Heart left ventricle (tissue), 16 donors: ENCODE results near the gene TXNL4A. TPM values are rescaled to one million over a fixed set of nuclear protein-coding genes. Genes with fewer than 3 reads are reported as not detected.

Experiments used
- ATAC-seq, 4 donors: fragments of 200-7000 bp; cut with Tn5 transposase; one replicate each; pipeline ENCODE4 v1.9.1; 2020 to 2022; ENCODE audit warnings: moderate library complexity in 4 of 4, mild to moderate bottlenecking in 3 of 4, moderate number of reproducible peaks in 1 of 4
- DNase-seq, 5 donors: peaks; one replicate each; pipeline ENCODE4 v3.0.0-alpha.2; 2020
- H3K27ac ChIP-seq, 12 donors: fragments of 200-600 bp; sonication (generic) in 4 of 12; one replicate each; pipeline versions ENCODE4 v1.5.0 to v1.8.0; 2016 to 2022; ENCODE audit warnings: mild to moderate bottlenecking in 2 of 12
- H3K27me3 ChIP-seq, 9 donors: fragments of 200-600 bp; sonication (generic) in 2 of 9; one replicate each; pipeline versions ENCODE4 v1.5.1 to v1.8.0; 2016 to 2022; ENCODE audit warnings: mild to moderate bottlenecking in 3 of 9
- H3K36me3 ChIP-seq, 9 donors: fragments of 200-600 bp; sonication (generic) in 2 of 9; one replicate each; pipeline versions ENCODE4 v1.5.0 to v1.8.0; 2018 to 2022; ENCODE audit warnings: mild to moderate bottlenecking in 2 of 9
- H3K4me1 ChIP-seq, 12 donors: fragments of 200-600 bp; sonication (generic) in 4 of 12; one replicate each; pipeline versions ENCODE4 v1.5.0 to v1.8.0; 2016 to 2022; ENCODE audit warnings: mild to moderate bottlenecking in 3 of 12
- H3K4me3 ChIP-seq, 12 donors: fragments of 200-600 bp; sonication (generic) in 4 of 12; one replicate each; pipeline versions ENCODE4 v1.5.0 to v1.8.0; 2017 to 2022; ENCODE audit warnings: mild to moderate bottlenecking in 9 of 12, moderate library complexity in 4 of 12
- H3K9me3 ChIP-seq, 12 donors: fragments of 200-600 bp; sonication (generic) in 4 of 12; one replicate each; pipeline versions ENCODE4 v1.5.0 to v1.8.0; 2016 to 2022; ENCODE audit warnings: mild to moderate bottlenecking in 1 of 12
- CTCF ChIP-seq, 12 donors: fragments of 200-600 bp; sonication (generic) in 4 of 12; IDR thresholded peaks; one replicate each; pipeline versions ENCODE4 v1.5.0 to v1.8.0; 2018 to 2022; ENCODE audit warnings: antibody characterized with exemption in 12 of 12, mild to moderate bottlenecking in 5 of 12
- POLR2A ChIP-seq, 2 donors: fragments of 450-650 bp; IDR thresholded peaks; one replicate each; pipeline ENCODE4 v1.6.1; 2017; ENCODE audit warnings: antibody characterized with exemption in 2 of 2, mild to moderate bottlenecking in 2 of 2, moderate library complexity in 2 of 2
- WGBS, 4 donors: extraction: QIAGEN DNeasy Blood & Tissue Kit in 2 of 4; methylation state at CpG; one replicate each; pipeline versions ENCODE4 v1.1.5 to v1.1.7; 2013 to 2018; 5-methylcytosine and 5-hydroxymethylcytosine counted together
- intact Hi-C, 10 donors: fragments of 100-400 bp; cut with DNase I; formaldehyde crosslinking; loops; one replicate each; pipeline versions ENCODE4 v1.11.1 to v1.14.2; 2022
- polyA plus RNA-seq, 2 donors: library from polyadenylated mRNA; stranded (reverse); fragments of 200-250 nt; gene quantifications; one replicate each; pipeline ENCODE4 v1.2.3, GENCODE V29; 2013
- total RNA-seq, 9 donors: library from RNA; depleted of rRNA in 2 of 9; stranded (reverse); fragments of >200 nt in 2 of 9; fragmentation: NEBNext Ultra II Directional in 3 of 9; extraction: Animal tissue kit (Norgen Biotek cat#: 25700) in 3 of 9; gene quantifications; one replicate each; pipeline versions ENCODE4 v1.1.0 to v1.2.4, GENCODE V29; 2016 to 2023
- donor health status: ischemic (EF 13 %, LVEDD 7.1; RV severe dilation, severe dysfunction).
- donor health status: healthy with polysubstance abuse.
- donor health status: DM: no; HTN: yes; CAD: no.
- donor health status: DM: no; HTN: no; CAD: no.
- donor health status: ischemic (EF 25% LVEDD 6.9; RV normal size, moderate dysfunction).
- donor health status: ischemic (EF 25% LVEDD 5.7; RV mildly dilated, moderate dysfunction).
- donor health status: healthy.
- donor health status: DM: yes; HTN: yes; CAD: no.
- donor health status: ischemic (EF 35%, LVEDD 5.7; RV mildly dilated, moderate dysfunction).
- donor health status: nonischemic (EF 11% LVEDD 7.7; RV severe dilation, severe dysfunction).
- donor health status: DM: yes; HTN: yes; CAD: no.
- donor health status: PGD.
- donor health status: ischemic (EF 29% LVEDD 5.4; RV normal size, mild dysfunction).
- donor health status: nonischemic (EF 23%, LVEDD 6.1; RV moderate dilation, normal function).

The TXNL4A gene
- total and polyA plus RNA-seq, 11 donors: 35.2 to 139 (median 92.0) TPM

GRCh38 chr18:79972720-79973119 is 15.6 kb downstream of the TXNL4A start:
- ATAC-seq: no peak
- TF ChIP-seq CTCF (IDR thresholded peaks at IDR 0.05): no peak
- TF ChIP-seq POLR2A (IDR thresholded peaks at IDR 0.05): no peak
- Histone ChIP-seq H3K4me1 (peaks cover 0 to 7% (median 0%) of the 10 kb centered on the region in 12 donors), H3K27me3 (no peaks in the 10 kb centered on the region), H3K9me3 (no peaks in the 10 kb centered on the region), H3K4me3 (no peak overlapping the region), H3K27ac (no peak overlapping the region), H3K36me3 (peaks cover 0 to 86% (median 54%) of the 10 kb centered on the region in 9 donors)
- 85 to 94% (median 94%) methylated on average over 3 of the region's 3 CpGs for WGBS, 4 donors
- intact Hi-C loops: loop anchor here in 1 of 10 donors (10.0 kb wide), 1 partner anchor 178 kb away; the partner anchor contains the start of gene KCNG2
- no peak for DNase-seq

- Histone ChIP-seq H3K4me3 (no peak overlapping the region), H3K9me3 (no peaks in the 10 kb centered on the region), H3K4me1 (peaks cover 0 to 7% (median 0%) of the 10 kb centered on the region in 12 donors), H3K27me3 (no peaks in the 10 kb centered on the region), H3K27ac (no peak overlapping the region), H3K36me3 (peaks cover 0 to 87% (median 56%) of the 10 kb centered on the region in 9 donors)
- no peak for ATAC-seq
- DNase-seq: no peak
- TF ChIP-seq CTCF (IDR thresholded peaks at IDR 0.05) (no peak), POLR2A (IDR thresholded peaks at IDR 0.05) (no peak)
- intact Hi-C loops: loop anchor here in 1 of 10 donors (10.0 kb wide), 1 partner anchor 177 kb away; the partner anchor contains the start of gene KCNG2
- WGBS, 4 donors: 90 to 95% (median 92%) methylated on average over 9 of the region's 9 CpGs
These were observed 16.4 kb downstream of the TXNL4A start for GRCh38 chr18:79971986-79972385.

GRCh38 chr18:79971211-79971952 is 17.0 kb downstream of the TXNL4A start:
- DNase-seq: no peak
- Histone ChIP-seq H3K4me1 (peaks cover 0 to 7% (median 0%) of the 10 kb centered on the region in 12 donors), H3K36me3 (peaks cover 0 to 81% (median 56%) of the 10 kb centered on the region in 9 donors), H3K9me3 (no peaks in the 10 kb centered on the region), H3K4me3 (no peak overlapping the region), H3K27me3 (no peaks in the 10 kb centered on the region), H3K27ac (no peak overlapping the region)
- 90 to 94% (median 91%) methylated on average over 17 of the region's 17 CpGs for WGBS, 4 donors
- ATAC-seq: no peak
- intact Hi-C loops: loop anchor here in 1 of 10 donors (10.0 kb wide), 1 partner anchor 177 kb away; the partner anchor contains the start of gene KCNG2
- TF ChIP-seq CTCF (IDR thresholded peaks at IDR 0.05) (no peak), POLR2A (IDR thresholded peaks at IDR 0.05) (no peak)

- WGBS, 4 donors: 84 to 90% (median 89%) methylated on average over 12 of the region's 12 CpGs
- intact Hi-C loops: loop anchor here in 1 of 10 donors (10.0 kb wide), 1 partner anchor 176 kb away; the partner anchor contains the start of gene KCNG2
These were observed 17.8 kb downstream of the TXNL4A start for GRCh38 chr18:79970419-79971133.

More at GRCh38 chr18:79970419-79971133, 17.8 kb downstream of the TXNL4A start:
- H3K4me3 ChIP-seq: no peak overlapping the region
- DNase-seq: no peak
- H3K27ac ChIP-seq: no peak overlapping the region
- TF ChIP-seq CTCF (IDR thresholded peaks at IDR 0.05): no peak
- TF ChIP-seq POLR2A (IDR thresholded peaks at IDR 0.05): no peak
- H3K36me3 ChIP-seq: peaks cover 0 to 75% (median 51%) of the 10 kb centered on the region in 9 donors
- peaks cover 0 to 2% (median 1%) of the 10 kb centered on the region in 12 donors for H3K4me1 ChIP-seq
- no peak for ATAC-seq
- no peaks in the 10 kb centered on the region for H3K9me3 ChIP-seq
- H3K27me3 ChIP-seq: no peaks in the 10 kb centered on the region
